ENCODE results near the gene MAGEA6. TPM values are rescaled to one million over a fixed set of nuclear protein-coding genes. Genes with fewer than 3 reads are reported as not detected.
"Not testable (repeated sequence)": the region's sequence is repeated elsewhere in the genome, so short reads cannot be mapped to it uniquely, and the experiment has no call there.

Gene MAGEA6
- total RNA-seq, 3 donors from 2014 or later (not counting 1 experiment from before 2014, with no cell fraction given), result not detected

- no peaks in the 10 kb centered on the region for H3K36me3 Mint-ChIP-seq
Observed at GRCh38 chrX:152735101-152735500, 34.4 kb downstream of the MAGEA6 start.

DNA sequence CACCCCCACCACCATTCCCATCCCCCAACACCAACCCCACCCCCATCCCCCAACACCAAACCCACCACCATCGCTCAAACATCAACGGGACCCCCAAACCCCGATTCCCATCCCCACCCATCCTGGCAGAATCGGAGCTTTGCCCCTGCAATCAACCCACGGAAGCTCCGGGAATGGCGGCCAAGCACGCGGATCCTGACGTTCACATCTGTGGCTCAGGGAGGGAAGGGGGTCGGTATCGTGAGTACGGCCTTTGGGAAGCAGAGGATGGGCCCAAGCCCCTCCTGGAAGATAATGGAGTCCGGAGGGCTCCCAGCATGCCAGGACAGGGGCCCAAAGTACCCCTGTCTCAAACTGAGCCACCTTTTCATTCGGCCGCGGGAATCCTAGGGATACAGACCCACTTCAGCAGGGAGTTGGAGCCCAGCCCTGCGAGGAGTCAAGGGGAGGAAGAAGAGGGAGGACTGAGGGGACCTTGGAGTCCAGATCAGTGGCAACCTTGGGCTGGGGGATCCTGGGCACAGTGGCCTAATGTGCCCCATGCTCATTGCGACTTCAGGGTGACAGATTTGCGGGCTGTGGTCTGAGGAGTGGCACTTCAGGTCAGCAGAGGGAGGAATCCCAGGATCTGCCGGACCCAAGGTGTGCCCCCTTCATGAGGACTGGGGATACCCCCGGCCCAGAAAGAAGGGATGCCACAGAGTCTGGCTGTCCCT lies 35.2 kb downstream of the MAGEA6 start:
- H3K27me3 ChIP-seq (ENCODE audit: control insufficient read depth, insufficient read depth, low read length); H3K36me3 Mint-ChIP-seq; H3K4me3 Mint-ChIP-seq; H3K4me1 ChIP-seq (ENCODE audit: control insufficient read depth, insufficient read depth, low read length); H3K9me3 ChIP-seq (ENCODE audit: control insufficient read depth, insufficient read depth, low read length); intact Hi-C loops (cut with micrococcal nuclease); H3K27ac ChIP-seq (ENCODE audit: low read length); H3K36me3 ChIP-seq (ENCODE audit: control insufficient read depth, insufficient read depth, low read length); H3K4me3 ChIP-seq (ENCODE audit: low read length); H3K27ac Mint-ChIP-seq; H3K4me1 Mint-ChIP-seq; DNase-seq; H3K9me3 Mint-ChIP-seq; ATAC-seq: not testable (repeated sequence)
- H3K27me3 Mint-ChIP-seq (ENCODE audit: low read depth in 2 of 2), result peaks cover 0 to 30% of the 10 kb centered on the region in 2 donors
- 93% methylated on average over 17 of the region's 22 CpGs for WGBS (ENCODE audit: insufficient coverage)

More at GRCh38 chrX:152735101-152735500, 34.4 kb downstream of the MAGEA6 start:
- no peaks in the 10 kb centered on the region for H3K9me3 ChIP-seq (ENCODE audit: control insufficient read depth, insufficient read depth, low read length)
- no peak overlapping the region for H3K27ac Mint-ChIP-seq
- H3K27ac ChIP-seq (ENCODE audit: low read length), result no peak overlapping the region
- TF ChIP-seq CTCF (IDR thresholded peaks at IDR 0.05), result no peak
- ATAC-seq (no peak), DNase-seq (no peak)
- intact Hi-C loops (cut with micrococcal nuclease), result no loop called here
- no peaks in the 10 kb centered on the region for H3K9me3 Mint-ChIP-seq
- no peak overlapping the region for H3K4me3 Mint-ChIP-seq
- H3K4me1 ChIP-seq (ENCODE audit: control insufficient read depth, insufficient read depth, low read length), result no peaks in the 10 kb centered on the region
- no peaks in the 10 kb centered on the region for H3K4me1 Mint-ChIP-seq
- no peaks in the 10 kb centered on the region for H3K36me3 ChIP-seq (ENCODE audit: control insufficient read depth, insufficient read depth, low read length)
- peaks cover 0 to 22% of the 10 kb centered on the region in 2 donors for H3K27me3 Mint-ChIP-seq (ENCODE audit: low read depth in 2 of 2)
- H3K4me3 ChIP-seq (ENCODE audit: low read length), result no peak overlapping the region
- 67% methylated on average over 1 of the region's 2 CpGs for WGBS (ENCODE audit: insufficient coverage)
- no peaks in the 10 kb centered on the region for H3K27me3 ChIP-seq (ENCODE audit: control insufficient read depth, insufficient read depth, low read length)

DNA sequence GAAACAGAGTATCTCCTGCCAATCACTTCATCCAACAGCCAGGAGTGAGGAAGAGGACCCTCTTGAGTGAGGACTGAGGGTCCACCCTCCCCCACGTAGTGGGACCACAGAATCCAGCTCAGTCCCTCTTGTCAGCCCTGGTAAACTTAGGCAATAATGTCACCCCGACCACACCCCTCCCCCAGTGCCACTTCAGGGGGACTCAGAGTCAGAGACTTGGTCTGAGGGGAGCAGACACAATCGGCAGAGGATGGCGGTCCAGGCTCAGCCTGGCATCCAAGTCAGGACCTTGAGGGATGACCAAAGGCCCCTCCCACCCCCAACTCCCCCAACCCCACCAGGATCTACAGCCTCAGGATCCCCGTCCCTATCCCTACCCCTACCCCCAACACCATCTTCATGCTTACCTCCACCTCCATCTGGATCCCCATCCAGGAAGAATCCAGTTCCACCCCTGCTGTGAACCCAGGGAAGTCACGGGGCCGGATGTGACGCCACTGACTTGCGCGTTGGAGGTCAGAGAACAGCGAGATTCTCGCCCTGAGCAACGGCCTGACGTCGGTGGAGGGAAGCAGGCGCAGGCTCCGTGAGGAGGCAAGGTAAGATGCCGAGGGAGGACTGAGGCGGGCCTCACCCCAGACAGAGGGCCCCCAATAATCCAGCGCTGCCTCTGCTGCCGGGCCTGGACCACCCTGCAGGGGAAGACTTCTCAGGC lies 36.1 kb downstream of the MAGEA6 start, which contains the start of the genes CSAG1 and MAGEA12:
Gene CSAG1 (minus strand): TSS at position 461 of the 715 bp plus-strand sequence. CDS start 1,261 bp downstream, outside the sequence.
Gene MAGEA12 (plus strand): TSS at position 497 of the 715 bp plus-strand sequence. CDS start 2,405 bp downstream, outside the sequence.
- Histone ChIP-seq H3K27ac (ENCODE audit: low read length) (no peak within 1 kb of the TSS), H3K4me1 (ENCODE audit: control insufficient read depth, insufficient read depth, low read length) (no peaks in the 10 kb centered on the region), H3K4me3 (ENCODE audit: low read length) (no peak within 1 kb of the TSS), H3K27me3 (ENCODE audit: control insufficient read depth, insufficient read depth, low read length) (no peaks in the 10 kb centered on the region), H3K36me3 (ENCODE audit: control insufficient read depth, insufficient read depth, low read length) (no peaks in the 10 kb centered on the region), H3K9me3 (ENCODE audit: control insufficient read depth, insufficient read depth, low read length) (no peaks in the 10 kb centered on the region)
- Mint-ChIP-seq H3K27ac (no peak within 1 kb of the TSS), H3K4me1 (no peaks in the 10 kb centered on the region), H3K36me3 (no peaks in the 10 kb centered on the region), H3K27me3 (ENCODE audit: low read depth in 2 of 2) (peaks cover 0 to 36% of the 10 kb centered on the region in 2 donors), H3K9me3 (no peaks in the 10 kb centered on the region), H3K4me3 (no peak within 1 kb of the TSS)
- WGBS (ENCODE audit: insufficient coverage), result 91% methylated on average over 4 of the region's 21 CpGs
- intact Hi-C loops (cut with micrococcal nuclease), result no loop called here
- no peak for TF ChIP-seq CTCF (IDR thresholded peaks at IDR 0.05)
- no peak for ATAC-seq
- DNase-seq, result no peak

- Mint-ChIP-seq H3K27ac (no peak overlapping the region), H3K4me3 (no peak overlapping the region), H3K27me3 (ENCODE audit: low read depth in 2 of 2) (peaks cover 0 to 17% of the 10 kb centered on the region in 2 donors), H3K36me3 (no peaks in the 10 kb centered on the region), H3K4me1 (no peaks in the 10 kb centered on the region), H3K9me3 (no peaks in the 10 kb centered on the region)
- intact Hi-C loops (cut with micrococcal nuclease), result no loop called here
- H3K36me3 ChIP-seq (ENCODE audit: control insufficient read depth, insufficient read depth, low read length), result no peaks in the 10 kb centered on the region
- no peaks in the 10 kb centered on the region for H3K9me3 ChIP-seq (ENCODE audit: control insufficient read depth, insufficient read depth, low read length)
- H3K4me1 ChIP-seq (ENCODE audit: control insufficient read depth, insufficient read depth, low read length), result no peaks in the 10 kb centered on the region
- no peak overlapping the region for H3K27ac ChIP-seq (ENCODE audit: low read length)
- WGBS (ENCODE audit: insufficient coverage), result 88% methylated on average over 5 of the region's 7 CpGs
- H3K4me3 ChIP-seq (ENCODE audit: low read length), result no peak overlapping the region
- DNase-seq (no peak), ATAC-seq (no peak)
- TF ChIP-seq CTCF (IDR thresholded peaks at IDR 0.05), result no peak
- no peaks in the 10 kb centered on the region for H3K27me3 ChIP-seq (ENCODE audit: control insufficient read depth, insufficient read depth, low read length)
Observed at GRCh38 chrX:152725409-152725808, 44.1 kb downstream of the MAGEA6 start.
